Stimulated activated naive CD8-positive, alpha-beta T cell treated with anti-CD3 and anti-CD28 coated beads, Interleukin-15, Interleukin-2, amounts not matched to agents 100 ng/mL and 50 ng/mL, for 24 hours (primary cell): Measurements from ENCODE around the gene RND2.
A peak's percentile ranks its signal among the peaks of the same experiment; 100 is the strongest.
"Not testable (repeated sequence)": the region's sequence is repeated elsewhere in the genome, so short reads cannot be mapped to it uniquely, and the experiment has no call there.

Experiments
- H3K27ac Mint-ChIP-seq: one replicate; pipeline ENCODE4 v1.8.0; 2021; ENCODE audit warnings: mild to moderate bottlenecking, mixed read lengths
- H3K27me3 Mint-ChIP-seq: one replicate; pipeline ENCODE4 v1.8.0; 2021; ENCODE audit warnings: mixed read lengths
- H3K36me3 Mint-ChIP-seq: one replicate; pipeline ENCODE4 v1.8.0; 2021; ENCODE audit warnings: low read depth, mixed read lengths
- H3K4me1 Mint-ChIP-seq: one replicate; pipeline ENCODE4 v1.8.0; 2021; ENCODE audit warnings: low read depth, mixed read lengths
- H3K4me3 Mint-ChIP-seq: one replicate; pipeline ENCODE4 v1.8.0; 2021; ENCODE audit warnings: mild to moderate bottlenecking, mixed read lengths
- H3K9me3 Mint-ChIP-seq: one replicate; pipeline ENCODE4 v1.8.0; 2021; ENCODE audit warnings: mixed read lengths

The RND2 gene, protein sequence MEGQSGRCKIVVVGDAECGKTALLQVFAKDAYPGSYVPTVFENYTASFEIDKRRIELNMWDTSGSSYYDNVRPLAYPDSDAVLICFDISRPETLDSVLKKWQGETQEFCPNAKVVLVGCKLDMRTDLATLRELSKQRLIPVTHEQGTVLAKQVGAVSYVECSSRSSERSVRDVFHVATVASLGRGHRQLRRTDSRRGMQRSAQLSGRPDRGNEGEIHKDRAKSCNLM

DNA sequence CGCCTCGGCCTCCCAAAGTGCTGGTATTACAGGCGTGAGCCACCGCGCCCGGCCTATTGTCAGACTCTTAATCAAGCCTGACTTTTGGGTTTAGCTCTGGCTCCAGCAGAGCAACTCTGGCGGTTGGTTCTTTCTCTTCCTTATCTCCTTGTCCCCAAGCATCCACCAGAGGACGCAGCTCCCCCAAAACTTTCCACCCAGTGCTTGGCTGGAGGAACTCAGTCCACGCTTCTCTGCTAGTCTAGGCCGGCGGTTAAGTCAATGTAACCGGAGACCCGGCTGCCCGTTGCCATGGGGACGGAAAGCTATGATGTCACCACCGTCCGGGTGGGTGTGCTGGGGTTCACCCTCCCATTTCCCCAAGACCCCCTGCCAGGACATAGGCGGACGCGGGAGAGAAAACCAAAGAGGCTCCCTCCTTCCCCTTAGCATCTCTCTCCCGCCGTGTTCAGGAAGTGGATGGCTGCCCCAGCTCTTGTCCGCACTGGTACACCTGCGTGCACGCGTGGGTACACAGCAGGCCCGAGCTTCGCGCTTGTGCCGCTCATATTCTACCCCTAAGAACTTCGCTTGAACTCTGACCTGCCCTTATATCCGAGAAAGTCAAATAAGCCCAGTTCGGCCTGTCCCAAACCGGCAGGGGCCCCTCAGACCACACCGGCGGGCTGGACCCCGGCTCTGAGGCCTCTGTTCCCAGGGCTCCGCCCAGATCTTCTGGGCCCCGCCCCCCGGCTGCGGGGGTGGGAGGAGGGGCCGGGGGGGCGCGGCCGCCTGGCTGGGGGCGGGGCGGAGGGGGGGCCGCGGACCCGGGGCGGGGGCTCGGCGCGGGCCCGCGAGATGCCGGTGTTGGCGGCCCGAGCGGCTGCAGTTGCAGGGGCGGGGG, at the start of gene RND2:
Gene RND2, plus strand, starts transcription at position 825 of the 883 bp plus-strand sequence. CDS start 117 bp downstream, outside the sequence.
- Mint-ChIP-seq H3K4me3 (peak within 1 kb of the TSS; percentile 83), H3K27ac (peak within 1 kb of the TSS; percentile 77), H3K9me3 (no peaks in the 10 kb centered on the region), H3K36me3 (no peaks in the 10 kb centered on the region), H3K27me3 (no peaks in the 10 kb centered on the region), H3K4me1 (peaks cover 26% of the 10 kb centered on the region)

DNA sequence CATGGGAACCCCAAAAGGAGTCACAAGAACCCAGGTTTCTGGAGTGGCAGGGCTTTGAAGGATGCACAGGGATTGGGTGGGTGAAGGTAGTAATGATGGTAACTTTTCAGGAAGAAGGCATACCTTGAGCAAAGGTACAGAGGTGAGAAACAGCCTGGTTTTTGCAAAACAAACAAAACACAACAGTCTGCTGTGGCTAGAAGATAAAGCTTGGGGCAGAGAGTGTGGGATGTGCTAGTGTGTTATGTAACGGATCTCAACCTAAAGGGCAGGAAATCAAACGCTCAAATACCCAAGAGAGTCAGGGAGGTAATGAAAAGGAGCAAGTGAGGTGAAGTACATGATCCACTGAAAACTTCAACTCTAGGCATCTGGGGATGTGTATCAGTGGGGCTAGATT, 49.8 kb upstream of the RND2 start:
- H3K27ac Mint-ChIP-seq, result no peak overlapping the region
- H3K4me3 Mint-ChIP-seq, result no peak overlapping the region
- peaks cover 11% of the 10 kb centered on the region for H3K4me1 Mint-ChIP-seq
- H3K9me3 Mint-ChIP-seq, result no peaks in the 10 kb centered on the region
- no peaks in the 10 kb centered on the region for H3K27me3 Mint-ChIP-seq
- peaks cover under 1% of the 10 kb centered on the region for H3K36me3 Mint-ChIP-seq

DNA sequence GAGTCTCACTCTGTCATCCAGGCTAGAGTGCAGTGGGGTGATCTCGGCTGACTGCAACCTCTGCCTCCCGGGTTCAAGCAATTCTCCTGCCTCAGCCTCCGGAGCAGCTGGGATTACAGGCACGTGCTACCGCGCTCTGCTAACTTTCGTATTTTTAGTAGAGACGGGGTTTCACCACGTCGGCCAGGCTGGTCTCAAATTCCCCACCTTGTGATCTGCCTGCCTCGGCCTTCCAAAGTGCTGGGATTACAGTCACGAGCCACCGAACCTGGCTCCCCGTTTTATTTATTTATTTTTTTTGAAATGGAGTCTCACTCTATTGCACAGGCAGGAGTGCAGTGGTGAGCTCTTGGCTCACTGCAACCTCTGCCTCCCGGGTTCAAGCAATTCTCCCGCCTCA, 49.3 kb upstream of the RND2 start:
- H3K36me3 Mint-ChIP-seq, H3K4me3 Mint-ChIP-seq, H3K9me3 Mint-ChIP-seq, H3K27me3 Mint-ChIP-seq, H3K27ac Mint-ChIP-seq: not testable (repeated sequence)
- peaks cover 13% of the 10 kb centered on the region for H3K4me1 Mint-ChIP-seq

DNA sequence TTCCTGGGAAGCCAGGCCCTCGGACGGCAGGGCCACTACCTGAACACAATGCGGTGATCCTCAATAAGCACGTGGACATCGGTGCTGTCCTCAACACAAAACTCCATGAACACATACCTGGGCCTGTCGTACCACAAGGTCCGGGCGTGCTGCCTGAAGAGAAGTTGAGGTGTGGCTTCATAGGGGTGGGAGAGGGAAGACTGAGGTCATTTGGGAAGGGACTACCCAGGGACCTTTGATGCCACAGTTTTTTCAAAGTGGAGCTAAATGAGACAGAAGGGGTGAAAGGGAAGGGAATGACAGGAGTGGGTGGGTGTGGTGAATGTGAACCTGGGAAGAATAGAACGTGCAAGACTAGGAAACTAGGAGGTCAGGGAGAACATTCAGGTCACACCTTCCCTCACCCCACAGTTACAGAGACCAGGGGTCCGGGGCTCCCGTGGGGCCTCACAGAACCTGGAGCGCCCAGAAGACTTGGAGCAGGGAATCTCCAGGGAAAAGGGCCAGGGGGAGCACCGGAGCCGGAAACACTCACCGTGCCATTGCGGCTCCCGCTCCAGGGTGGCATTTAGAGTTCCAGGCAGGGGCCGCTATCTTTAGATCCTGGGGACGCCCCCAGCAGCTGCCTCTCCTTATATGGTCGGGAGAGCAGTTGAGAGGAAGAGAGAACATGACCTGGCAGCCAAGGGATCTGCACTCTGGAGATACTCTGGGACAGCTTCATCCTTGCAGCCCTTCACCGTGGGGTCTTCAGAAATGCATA, 45.3 kb upstream of the RND2 start, which contains the start of gene PTGES3L:
Gene PTGES3L, minus strand, starts transcription at position 570 of the 763 bp plus-strand sequence. Its CDS starts 27 bp downstream, at position 543.
- H3K9me3 Mint-ChIP-seq, result no peaks in the 10 kb centered on the region

DNA sequence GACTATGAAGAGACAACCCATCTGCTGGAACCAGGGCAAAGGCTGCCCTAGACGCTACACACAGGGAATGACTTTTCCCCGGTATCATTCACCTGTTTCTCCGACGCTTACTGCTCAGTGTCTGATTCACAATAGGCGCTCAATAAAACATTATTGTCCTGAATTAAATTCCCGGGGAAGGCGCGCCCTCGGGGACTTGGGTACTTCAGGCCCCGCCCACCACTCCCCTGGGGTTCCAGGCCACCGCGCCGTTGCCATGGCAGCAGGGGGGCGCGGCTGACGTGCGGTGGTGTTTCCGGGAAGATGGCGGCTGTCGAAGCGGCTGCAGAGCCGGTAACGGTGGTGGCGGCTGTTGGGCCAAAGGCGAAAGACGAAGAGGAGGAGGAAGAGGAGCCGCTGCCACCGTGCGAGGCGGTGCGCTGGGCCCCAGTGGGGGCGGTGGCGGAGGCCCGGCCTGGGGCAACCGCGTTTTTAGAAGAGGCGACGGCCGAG, 44.7 kb upstream of the RND2 start, which contains the start of gene RUNDC1:
Gene RUNDC1, plus strand, starts transcription at position 292 of the 492 bp plus-strand sequence. Its CDS starts 12 bp downstream, at position 304.
- Mint-ChIP-seq H3K9me3 (no peaks in the 10 kb centered on the region), H3K36me3 (peaks cover 23% of the 10 kb centered on the region), H3K27ac (peak within 1 kb of the TSS; percentile 97), H3K4me3 (peak within 1 kb of the TSS; percentile 93), H3K4me1 (peaks cover 41% of the 10 kb centered on the region), H3K27me3 (no peaks in the 10 kb centered on the region)

More for the DNA sequence above, 45.3 kb upstream of the RND2 start, which contains the start of gene PTGES3L:
- no peaks in the 10 kb centered on the region for H3K27me3 Mint-ChIP-seq
- peak within 1 kb of the TSS; percentile 97 for H3K27ac Mint-ChIP-seq
- H3K36me3 Mint-ChIP-seq, result peaks cover 19% of the 10 kb centered on the region
- peaks cover 36% of the 10 kb centered on the region for H3K4me1 Mint-ChIP-seq
- H3K4me3 Mint-ChIP-seq, result peak within 1 kb of the TSS; percentile 93

DNA sequence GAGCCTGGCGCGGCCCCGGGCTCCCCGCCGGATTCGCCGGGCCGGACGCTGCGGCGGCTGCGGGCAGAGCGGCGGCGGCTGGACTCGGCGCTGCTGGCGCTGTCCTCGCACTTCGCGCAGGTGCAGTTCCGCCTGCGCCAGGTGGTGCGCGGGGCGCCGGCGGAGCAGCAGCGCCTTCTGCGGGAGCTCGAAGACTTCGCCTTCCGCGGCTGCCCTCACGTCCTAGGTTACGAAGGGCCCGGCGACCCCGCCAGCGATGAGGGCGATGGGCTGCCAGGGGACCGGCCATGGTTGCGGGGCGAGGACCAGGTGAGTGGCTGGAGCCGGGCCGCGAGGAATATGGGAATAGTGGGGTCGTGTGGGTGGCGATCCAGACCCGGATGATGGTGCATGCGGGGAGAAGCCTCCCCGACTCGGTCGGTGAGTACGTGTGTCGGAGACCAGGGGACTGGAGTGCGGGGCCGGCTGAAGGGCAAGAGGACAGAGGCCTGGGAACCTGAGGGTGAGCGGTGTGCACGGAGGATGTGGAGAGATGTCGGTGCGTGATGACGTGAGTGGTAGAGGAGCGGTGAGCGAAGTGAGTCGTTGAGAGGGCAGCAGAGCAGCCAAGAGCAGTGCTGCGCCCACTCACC, 44.1 kb upstream of the RND2 start:
- H3K27ac Mint-ChIP-seq, result peak overlapping the region; percentile 97
- peak overlapping the region; percentile 90 for H3K4me3 Mint-ChIP-seq
- H3K4me1 Mint-ChIP-seq, result peaks cover 47% of the 10 kb centered on the region
- H3K36me3 Mint-ChIP-seq, result peaks cover 28% of the 10 kb centered on the region
- no peaks in the 10 kb centered on the region for H3K9me3 Mint-ChIP-seq
- H3K27me3 Mint-ChIP-seq, result no peaks in the 10 kb centered on the region

DNA sequence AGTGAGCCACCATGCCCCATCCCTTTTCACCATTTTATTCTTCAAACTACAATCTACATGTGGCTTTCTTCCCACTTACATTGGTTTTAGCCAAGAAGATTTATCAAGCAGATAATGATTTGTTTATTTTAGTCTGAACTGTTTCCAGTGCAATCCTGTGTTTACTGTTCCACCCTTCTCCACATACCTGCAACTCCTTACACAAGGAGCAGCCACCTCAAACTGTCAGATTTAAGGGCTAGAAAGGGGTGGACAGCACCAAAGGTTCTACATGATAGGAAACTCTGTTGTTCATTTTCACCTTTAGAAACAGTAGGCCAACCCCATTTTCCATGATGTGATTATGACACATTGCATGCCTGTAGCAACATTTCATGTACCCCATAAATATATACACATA, 42.8 kb upstream of the RND2 start:
- Mint-ChIP-seq H3K9me3 (no peaks in the 10 kb centered on the region), H3K4me1 (peaks cover 48% of the 10 kb centered on the region), H3K36me3 (peaks cover 30% of the 10 kb centered on the region), H3K27ac (peak overlapping the region; percentile 77), H3K4me3 (peak overlapping the region; percentile 90), H3K27me3 (no peaks in the 10 kb centered on the region)

DNA sequence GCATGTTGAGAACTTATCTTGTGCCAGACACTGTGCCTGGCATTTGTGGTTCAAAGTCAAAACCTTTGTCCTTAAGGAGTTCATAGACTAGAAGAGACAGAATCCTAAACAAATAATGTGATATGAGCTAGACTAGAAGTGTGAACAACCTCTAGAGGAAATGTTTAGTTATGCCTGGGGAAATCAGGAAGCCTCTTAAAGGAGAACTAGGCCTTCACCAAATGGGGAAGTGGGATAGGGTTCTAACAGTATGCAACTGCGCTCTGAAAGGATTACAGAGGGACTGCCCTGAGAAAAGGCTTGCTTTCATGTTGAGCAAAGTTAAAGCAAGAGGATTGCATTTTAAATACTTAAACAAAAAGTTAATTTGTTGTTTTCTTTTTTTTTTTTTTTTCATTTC, 39.8 kb upstream of the RND2 start:
- Mint-ChIP-seq H3K27me3 (no peaks in the 10 kb centered on the region), H3K4me3 (peak overlapping the region; percentile 53), H3K36me3 (peaks cover 54% of the 10 kb centered on the region), H3K27ac (no peak overlapping the region), H3K4me1 (peaks cover 40% of the 10 kb centered on the region), H3K9me3 (no peaks in the 10 kb centered on the region)

DNA sequence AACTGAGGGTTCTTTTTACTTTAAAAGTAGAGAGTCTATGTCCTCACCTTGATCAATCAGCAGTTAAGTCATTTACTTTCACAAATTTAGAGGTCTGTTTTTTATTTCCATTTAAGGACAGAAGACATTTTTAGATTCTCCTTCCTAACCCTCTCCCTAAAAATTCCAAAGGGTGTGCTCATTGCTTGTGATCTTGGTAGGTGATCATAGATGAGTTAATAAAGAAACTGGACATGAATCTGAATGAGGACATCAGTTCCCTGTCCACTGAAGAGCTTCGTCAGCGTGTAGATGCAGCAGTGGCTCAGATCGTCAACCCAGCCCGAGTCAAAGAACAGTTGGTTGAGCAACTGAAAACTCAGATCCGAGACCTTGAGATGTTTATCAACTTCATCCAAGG, 35.9 kb upstream of the RND2 start:
- H3K27me3 Mint-ChIP-seq, result no peaks in the 10 kb centered on the region
- H3K27ac Mint-ChIP-seq, result no peak overlapping the region
- H3K4me3 Mint-ChIP-seq, result no peak overlapping the region
- no peaks in the 10 kb centered on the region for H3K9me3 Mint-ChIP-seq
- peaks cover 20% of the 10 kb centered on the region for H3K4me1 Mint-ChIP-seq
- H3K36me3 Mint-ChIP-seq, result peaks cover 69% of the 10 kb centered on the region

DNA sequence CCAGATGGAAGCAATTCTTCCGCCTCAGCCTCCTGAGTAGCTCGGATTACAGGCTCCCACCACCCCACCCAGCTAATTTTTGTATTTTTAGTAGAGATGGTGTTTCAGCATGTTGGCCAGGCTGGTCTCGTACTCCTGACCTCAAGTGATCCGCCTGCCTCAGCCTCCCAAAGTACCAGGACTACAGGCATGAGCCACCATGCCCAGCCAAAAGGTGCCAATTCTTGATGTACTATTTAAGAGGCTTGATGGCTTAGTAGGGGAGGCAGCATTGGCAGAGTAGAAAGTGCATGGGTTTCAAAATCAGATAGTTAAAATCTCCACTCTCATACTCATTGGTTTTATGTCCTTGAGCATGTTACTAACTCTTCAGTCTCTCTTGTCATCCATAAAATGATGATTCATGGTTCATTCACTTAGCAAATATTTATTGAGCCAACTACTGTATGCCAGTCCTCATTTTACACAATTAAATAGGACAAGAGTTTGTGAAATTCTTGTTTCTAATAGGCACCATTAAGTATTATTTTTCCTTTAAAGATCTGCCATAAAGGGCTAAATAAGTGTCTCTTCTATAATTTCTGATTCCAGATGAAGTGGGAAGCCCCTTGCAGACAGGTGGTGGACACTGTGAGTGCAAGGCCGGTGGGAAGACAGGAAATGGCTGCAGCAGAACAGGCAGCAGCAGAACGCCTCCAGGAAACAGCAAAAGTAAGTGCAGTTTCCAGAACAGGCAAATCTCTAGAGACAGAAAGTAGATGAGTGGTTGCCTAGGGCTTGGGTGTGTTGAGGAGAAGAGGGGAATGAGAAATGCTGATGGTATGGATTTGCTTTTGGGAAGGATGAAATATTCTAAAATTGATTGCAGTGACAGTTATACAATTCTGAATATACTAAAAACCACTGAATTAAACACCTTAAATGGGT, 35.0 kb upstream of the RND2 start:
- peaks cover 14% of the 10 kb centered on the region for H3K4me1 Mint-ChIP-seq
- H3K27me3 Mint-ChIP-seq, result no peaks in the 10 kb centered on the region
- H3K9me3 Mint-ChIP-seq, result no peaks in the 10 kb centered on the region
- H3K36me3 Mint-ChIP-seq, result peaks cover 71% of the 10 kb centered on the region
- no peak overlapping the region for H3K4me3 Mint-ChIP-seq
- H3K27ac Mint-ChIP-seq, result peak overlapping the region; percentile 76

DNA sequence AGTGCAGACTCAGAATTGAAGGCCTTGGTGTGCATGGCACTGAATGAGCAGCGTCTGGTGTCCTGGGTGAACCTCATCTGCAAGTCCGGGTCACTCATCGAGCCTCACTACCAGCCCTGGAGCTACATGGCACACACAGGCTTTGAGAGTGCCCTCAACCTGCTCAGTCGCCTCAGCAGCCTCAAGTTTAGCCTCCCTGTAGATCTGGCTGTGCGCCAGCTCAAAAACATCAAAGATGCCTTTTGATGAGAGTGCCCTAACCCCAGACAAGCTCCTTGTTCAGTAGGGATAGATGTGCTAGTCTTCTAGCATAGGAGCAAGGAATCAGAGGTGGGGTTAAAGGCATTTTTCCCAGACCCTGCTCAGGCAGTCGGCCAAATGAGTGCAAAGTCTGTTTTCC, 33.6 kb upstream of the RND2 start:
- Mint-ChIP-seq H3K4me3 (no peak overlapping the region), H3K4me1 (peaks cover 4% of the 10 kb centered on the region), H3K36me3 (peaks cover 65% of the 10 kb centered on the region), H3K27me3 (no peaks in the 10 kb centered on the region), H3K27ac (no peak overlapping the region), H3K9me3 (no peaks in the 10 kb centered on the region)

DNA sequence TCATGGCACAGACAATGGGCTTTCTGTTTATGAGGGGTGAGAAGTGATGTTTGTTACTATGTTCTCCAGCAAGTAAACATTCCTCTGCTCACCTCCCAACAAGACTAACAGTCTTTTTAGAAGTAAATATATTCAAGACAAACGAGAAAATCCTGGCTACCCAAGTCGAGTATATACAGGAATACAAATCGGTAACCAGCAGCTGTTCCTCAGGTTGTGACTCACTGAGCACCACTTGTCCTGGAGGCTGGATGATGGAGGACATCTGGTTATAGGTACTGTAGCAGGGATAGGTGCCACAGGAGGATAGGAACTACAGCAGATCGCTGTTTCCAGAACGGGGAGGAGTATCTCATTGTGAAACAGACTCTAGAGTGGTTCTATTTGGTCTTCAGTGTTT, 32.2 kb upstream of the RND2 start:
- Mint-ChIP-seq H3K27ac (no peak overlapping the region), H3K4me1 (peaks cover 14% of the 10 kb centered on the region), H3K36me3 (peaks cover 61% of the 10 kb centered on the region), H3K9me3 (no peaks in the 10 kb centered on the region), H3K4me3 (no peak overlapping the region), H3K27me3 (no peaks in the 10 kb centered on the region)

DNA sequence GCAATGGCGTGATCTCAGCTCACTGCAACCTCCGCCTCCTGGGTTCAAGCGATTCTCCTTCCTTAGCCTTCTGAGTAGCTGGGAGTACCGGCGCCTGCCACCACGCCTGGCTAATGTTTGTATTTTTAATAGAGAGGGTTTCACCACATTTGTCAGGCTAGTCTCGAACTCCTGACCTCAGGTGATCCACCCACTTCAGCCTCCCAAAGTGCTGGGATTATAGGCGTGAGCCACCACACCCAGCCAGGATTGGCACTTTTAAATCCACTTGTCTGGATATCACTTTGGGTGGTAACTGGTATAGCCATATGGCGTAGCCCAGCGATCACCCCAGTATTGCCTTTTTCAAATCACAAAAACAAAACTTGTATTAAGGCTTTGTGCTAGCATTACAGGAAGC, 31.1 kb upstream of the RND2 start:
- not testable (repeated sequence) for H3K4me3 Mint-ChIP-seq, H3K27ac Mint-ChIP-seq, H3K9me3 Mint-ChIP-seq, H3K27me3 Mint-ChIP-seq
- Mint-ChIP-seq H3K4me1 (peaks cover 19% of the 10 kb centered on the region), H3K36me3 (peaks cover 59% of the 10 kb centered on the region)
